ENCODE data around the gene CDYL2.

CDYL2 gene

GRCh38 chr16:80585764-80586163, 218.6 kb downstream of the CDYL2 start:
- Histone ChIP-seq H3K4me3 (ENCODE audit: low read length in 2 of 2) (no peak overlapping the region), H3K27me3 (ENCODE audit: control insufficient read depth in 1 of 2, insufficient read depth in 2 of 2, low read length in 2 of 2) (no peaks in the 10 kb centered on the region), H3K4me1 (ENCODE audit: control insufficient read depth, insufficient read depth, low read length) (no peaks in the 10 kb centered on the region), H3K9me3 (ENCODE audit: control insufficient read depth in 2 of 2, low read length in 2 of 2) (no peaks in the 10 kb centered on the region), H3K27ac (ENCODE audit: low read length) (no peak overlapping the region), H3K36me3 (ENCODE audit: control insufficient read depth in 2 of 2, insufficient read depth in 2 of 2, low read length in 2 of 2) (no peaks in the 10 kb centered on the region), H3K9ac (ENCODE audit: low read length in 2 of 2) (no peak overlapping the region)

- Histone ChIP-seq H3K9me3 (ENCODE audit: control insufficient read depth in 2 of 2, low read length in 2 of 2) (peaks cover 0 to 3% of the 10 kb centered on the region in 2 donors), H3K27ac (ENCODE audit: low read length) (no peak overlapping the region)
These were observed 220.9 kb downstream of the CDYL2 start for GRCh38 chr16:80583466-80583865.

GRCh38 chr16:80580109-80580832, 224.1 kb downstream of the CDYL2 start:
- H3K27me3 ChIP-seq (ENCODE audit: control insufficient read depth in 1 of 2, insufficient read depth in 2 of 2, low read length in 2 of 2): no peaks in the 10 kb centered on the region
- H3K9ac ChIP-seq (ENCODE audit: low read length in 2 of 2): no peak overlapping the region
- no peaks in the 10 kb centered on the region for H3K4me1 ChIP-seq (ENCODE audit: control insufficient read depth, insufficient read depth, low read length)
- no peaks in the 10 kb centered on the region for H3K36me3 ChIP-seq (ENCODE audit: control insufficient read depth in 2 of 2, insufficient read depth in 2 of 2, low read length in 2 of 2)
- no peak overlapping the region for H3K27ac ChIP-seq (ENCODE audit: low read length)
- peaks cover 0 to 3% of the 10 kb centered on the region in 2 donors for H3K9me3 ChIP-seq (ENCODE audit: control insufficient read depth in 2 of 2, low read length in 2 of 2)
- H3K4me3 ChIP-seq (ENCODE audit: low read length in 2 of 2): no peak overlapping the region

More at GRCh38 chr16:80583466-80583865, 220.9 kb downstream of the CDYL2 start:
- no peaks in the 10 kb centered on the region for H3K27me3 ChIP-seq (ENCODE audit: control insufficient read depth in 1 of 2, insufficient read depth in 2 of 2, low read length in 2 of 2)
- H3K4me1 ChIP-seq (ENCODE audit: control insufficient read depth, insufficient read depth, low read length): no peaks in the 10 kb centered on the region
- no peak overlapping the region for H3K4me3 ChIP-seq (ENCODE audit: low read length in 2 of 2)
- no peaks in the 10 kb centered on the region for H3K36me3 ChIP-seq (ENCODE audit: control insufficient read depth in 2 of 2, insufficient read depth in 2 of 2, low read length in 2 of 2)
- no peak overlapping the region for H3K9ac ChIP-seq (ENCODE audit: low read length in 2 of 2)

- Histone ChIP-seq H3K4me1 (ENCODE audit: control insufficient read depth, insufficient read depth, low read length) (no peaks in the 10 kb centered on the region), H3K9ac (ENCODE audit: low read length in 2 of 2) (no peak overlapping the region), H3K9me3 (ENCODE audit: control insufficient read depth in 2 of 2, low read length in 2 of 2) (peaks cover 0 to 3% of the 10 kb centered on the region in 2 donors), H3K4me3 (ENCODE audit: low read length in 2 of 2) (no peak overlapping the region), H3K27me3 (ENCODE audit: control insufficient read depth in 1 of 2, insufficient read depth in 2 of 2, low read length in 2 of 2) (peaks cover 0 to 4% of the 10 kb centered on the region in 2 donors), H3K27ac (ENCODE audit: low read length) (no peak overlapping the region), H3K36me3 (ENCODE audit: control insufficient read depth in 2 of 2, insufficient read depth in 2 of 2, low read length in 2 of 2) (no peaks in the 10 kb centered on the region)
These were observed 226.7 kb downstream of the CDYL2 start for GRCh38 chr16:80577485-80578280.

GRCh38 chr16:80576343-80576912, 228.0 kb downstream of the CDYL2 start:
- no peak overlapping the region for H3K4me3 ChIP-seq (ENCODE audit: low read length in 2 of 2)
- peaks cover 0 to 3% of the 10 kb centered on the region in 2 donors for H3K9me3 ChIP-seq (ENCODE audit: control insufficient read depth in 2 of 2, low read length in 2 of 2)

GRCh38 chr16:80573700-80574120, 230.7 kb downstream of the CDYL2 start:
- Histone ChIP-seq H3K36me3 (ENCODE audit: control insufficient read depth in 2 of 2, insufficient read depth in 2 of 2, low read length in 2 of 2) (no peaks in the 10 kb centered on the region), H3K27ac (ENCODE audit: low read length) (no peak overlapping the region), H3K9me3 (ENCODE audit: control insufficient read depth in 2 of 2, low read length in 2 of 2) (no peaks in the 10 kb centered on the region), H3K9ac (ENCODE audit: low read length in 2 of 2) (no peak overlapping the region), H3K4me1 (ENCODE audit: control insufficient read depth, insufficient read depth, low read length) (no peaks in the 10 kb centered on the region), H3K27me3 (ENCODE audit: control insufficient read depth in 1 of 2, insufficient read depth in 2 of 2, low read length in 2 of 2) (peaks cover 0 to 4% of the 10 kb centered on the region in 2 donors), H3K4me3 (ENCODE audit: low read length in 2 of 2) (no peak overlapping the region)

More at GRCh38 chr16:80576343-80576912, 228.0 kb downstream of the CDYL2 start:
- no peaks in the 10 kb centered on the region for H3K36me3 ChIP-seq (ENCODE audit: control insufficient read depth in 2 of 2, insufficient read depth in 2 of 2, low read length in 2 of 2)
- H3K4me1 ChIP-seq (ENCODE audit: control insufficient read depth, insufficient read depth, low read length): no peaks in the 10 kb centered on the region
- H3K27ac ChIP-seq (ENCODE audit: low read length): no peak overlapping the region
- H3K27me3 ChIP-seq (ENCODE audit: control insufficient read depth in 1 of 2, insufficient read depth in 2 of 2, low read length in 2 of 2): peaks cover 0 to 4% of the 10 kb centered on the region in 2 donors
- H3K9ac ChIP-seq (ENCODE audit: low read length in 2 of 2): no peak overlapping the region

GRCh38 chr16:80570106-80570478, 234.3 kb downstream of the CDYL2 start:
- Histone ChIP-seq H3K27ac (ENCODE audit: low read length) (no peak overlapping the region), H3K36me3 (ENCODE audit: control insufficient read depth in 2 of 2, insufficient read depth in 2 of 2, low read length in 2 of 2) (no peaks in the 10 kb centered on the region), H3K4me3 (ENCODE audit: low read length in 2 of 2) (no peak overlapping the region), H3K4me1 (ENCODE audit: control insufficient read depth, insufficient read depth, low read length) (no peaks in the 10 kb centered on the region), H3K9ac (ENCODE audit: low read length in 2 of 2) (no peak overlapping the region), H3K27me3 (ENCODE audit: control insufficient read depth in 1 of 2, insufficient read depth in 2 of 2, low read length in 2 of 2) (peaks cover 0 to 11% of the 10 kb centered on the region in 2 donors), H3K9me3 (ENCODE audit: control insufficient read depth in 2 of 2, low read length in 2 of 2) (no peaks in the 10 kb centered on the region)

GRCh38 chr16:80569440-80570105, 234.8 kb downstream of the CDYL2 start:
- Histone ChIP-seq H3K36me3 (ENCODE audit: control insufficient read depth in 2 of 2, insufficient read depth in 2 of 2, low read length in 2 of 2) (no peaks in the 10 kb centered on the region), H3K9me3 (ENCODE audit: control insufficient read depth in 2 of 2, low read length in 2 of 2) (no peaks in the 10 kb centered on the region), H3K9ac (ENCODE audit: low read length in 2 of 2) (no peak overlapping the region), H3K4me3 (ENCODE audit: low read length in 2 of 2) (no peak overlapping the region), H3K4me1 (ENCODE audit: control insufficient read depth, insufficient read depth, low read length) (no peaks in the 10 kb centered on the region), H3K27ac (ENCODE audit: low read length) (no peak overlapping the region), H3K27me3 (ENCODE audit: control insufficient read depth in 1 of 2, insufficient read depth in 2 of 2, low read length in 2 of 2) (peaks cover 0 to 11% of the 10 kb centered on the region in 2 donors)

- Histone ChIP-seq H3K4me1 (ENCODE audit: control insufficient read depth, insufficient read depth, low read length) (no peaks in the 10 kb centered on the region), H3K9me3 (ENCODE audit: control insufficient read depth in 2 of 2, low read length in 2 of 2) (no peaks in the 10 kb centered on the region), H3K27ac (ENCODE audit: low read length) (no peak overlapping the region), H3K9ac (ENCODE audit: low read length in 2 of 2) (no peak overlapping the region), H3K4me3 (ENCODE audit: low read length in 2 of 2) (no peak overlapping the region), H3K27me3 (ENCODE audit: control insufficient read depth in 1 of 2, insufficient read depth in 2 of 2, low read length in 2 of 2) (peaks cover 0 to 13% of the 10 kb centered on the region in 2 donors), H3K36me3 (ENCODE audit: control insufficient read depth in 2 of 2, insufficient read depth in 2 of 2, low read length in 2 of 2) (no peaks in the 10 kb centered on the region)
These were observed 240.0 kb downstream of the CDYL2 start for GRCh38 chr16:80564394-80564793.

- Histone ChIP-seq H3K4me3 (ENCODE audit: low read length in 2 of 2) (no peak overlapping the region), H3K27me3 (ENCODE audit: control insufficient read depth in 1 of 2, insufficient read depth in 2 of 2, low read length in 2 of 2) (peaks cover 0 to 13% of the 10 kb centered on the region in 2 donors), H3K9ac (ENCODE audit: low read length in 2 of 2) (no peak overlapping the region), H3K9me3 (ENCODE audit: control insufficient read depth in 2 of 2, low read length in 2 of 2) (no peaks in the 10 kb centered on the region), H3K4me1 (ENCODE audit: control insufficient read depth, insufficient read depth, low read length) (no peaks in the 10 kb centered on the region), H3K36me3 (ENCODE audit: control insufficient read depth in 2 of 2, insufficient read depth in 2 of 2, low read length in 2 of 2) (no peaks in the 10 kb centered on the region), H3K27ac (ENCODE audit: low read length) (no peak overlapping the region)
These were observed 241.3 kb downstream of the CDYL2 start for GRCh38 chr16:80563066-80563465.
